ENCODE data around the gene STXBP6. TPM values are rescaled to one million over a fixed set of nuclear protein-coding genes. Genes with fewer than 3 reads are reported as not detected.

Gene STXBP6
- total RNA-seq, 1 donor from 2014 or later: 27.4 TPM

DNA sequence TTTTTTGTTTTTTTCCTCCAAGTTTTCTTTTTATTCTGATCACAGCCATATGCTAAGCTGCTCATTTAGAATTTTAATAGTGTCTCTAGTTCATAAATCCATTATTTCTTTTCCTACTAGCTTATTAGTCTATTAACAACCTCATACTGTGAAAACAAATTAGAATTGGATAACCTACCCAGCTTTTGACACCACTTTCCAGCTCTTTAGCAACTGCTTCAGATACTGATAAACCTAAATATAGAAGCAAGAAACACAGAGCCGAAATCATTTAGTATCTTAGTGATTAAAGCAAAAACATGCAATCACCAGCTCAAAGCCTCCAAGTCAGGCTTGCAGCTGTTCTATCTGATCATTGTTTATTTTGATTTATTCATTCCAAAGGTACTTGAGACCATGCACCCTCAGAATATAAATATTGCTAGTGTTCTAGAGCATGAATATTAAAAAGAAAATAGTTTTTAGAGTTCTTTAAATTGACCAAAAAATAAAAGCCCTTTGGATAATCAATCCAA, 121.5 kb downstream of the STXBP6 start:
- DNase-seq: no peak
- intact Hi-C loops (cut with DNase I): no loop called here
- no peak for ATAC-seq
- Histone ChIP-seq H3K4me3 (no peak overlapping the region), H3K27ac (no peak overlapping the region), H3K36me3 (no peaks in the 10 kb centered on the region), H3K4me1 (no peaks in the 10 kb centered on the region), H3K27me3 (no peaks in the 10 kb centered on the region), H3K9me3 (no peaks in the 10 kb centered on the region)
- TF ChIP-seq, protein P1, sequence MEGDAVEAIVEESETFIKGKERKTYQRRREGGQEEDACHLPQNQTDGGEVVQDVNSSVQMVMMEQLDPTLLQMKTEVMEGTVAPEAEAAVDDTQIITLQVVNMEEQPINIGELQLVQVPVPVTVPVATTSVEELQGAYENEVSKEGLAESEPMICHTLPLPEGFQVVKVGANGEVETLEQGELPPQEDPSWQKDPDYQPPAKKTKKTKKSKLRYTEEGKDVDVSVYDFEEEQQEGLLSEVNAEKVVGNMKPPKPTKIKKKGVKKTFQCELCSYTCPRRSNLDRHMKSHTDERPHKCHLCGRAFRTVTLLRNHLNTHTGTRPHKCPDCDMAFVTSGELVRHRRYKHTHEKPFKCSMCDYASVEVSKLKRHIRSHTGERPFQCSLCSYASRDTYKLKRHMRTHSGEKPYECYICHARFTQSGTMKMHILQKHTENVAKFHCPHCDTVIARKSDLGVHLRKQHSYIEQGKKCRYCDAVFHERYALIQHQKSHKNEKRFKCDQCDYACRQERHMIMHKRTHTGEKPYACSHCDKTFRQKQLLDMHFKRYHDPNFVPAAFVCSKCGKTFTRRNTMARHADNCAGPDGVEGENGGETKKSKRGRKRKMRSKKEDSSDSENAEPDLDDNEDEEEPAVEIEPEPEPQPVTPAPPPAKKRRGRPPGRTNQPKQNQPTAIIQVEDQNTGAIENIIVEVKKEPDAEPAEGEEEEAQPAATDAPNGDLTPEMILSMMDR (IDR thresholded peaks at IDR 0.05): no peak

DNA sequence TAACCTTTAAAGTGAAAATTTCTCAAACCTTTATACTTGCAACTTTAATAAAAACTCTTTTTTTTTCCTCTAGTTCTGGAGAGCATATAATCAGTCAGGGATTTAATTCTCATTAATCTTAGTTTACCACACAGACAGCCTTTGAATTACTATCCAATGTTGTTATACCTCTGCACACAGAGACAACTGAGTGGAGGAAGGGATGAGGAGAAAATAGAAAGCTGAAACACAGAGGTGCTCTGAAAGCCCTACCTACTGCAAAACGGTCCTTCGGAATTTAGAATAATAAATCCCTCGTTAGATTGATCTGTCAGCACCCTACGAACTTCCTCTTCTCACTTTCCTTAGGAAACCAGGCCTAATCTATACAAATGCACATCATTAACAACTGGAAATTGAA, 122.1 kb downstream of the STXBP6 start:
- no peaks in the 10 kb centered on the region for H3K4me1 ChIP-seq
- H3K36me3 ChIP-seq: no peaks in the 10 kb centered on the region
- no peaks in the 10 kb centered on the region for H3K27me3 ChIP-seq
- no peak for DNase-seq
- no peaks in the 10 kb centered on the region for H3K9me3 ChIP-seq
- intact Hi-C loops (cut with DNase I): no loop called here
- no peak overlapping the region for H3K4me3 ChIP-seq
- TF ChIP-seq, protein P1 (IDR thresholded peaks at IDR 0.05): no peak
- no peak overlapping the region for H3K27ac ChIP-seq
- no peak for ATAC-seq

DNA sequence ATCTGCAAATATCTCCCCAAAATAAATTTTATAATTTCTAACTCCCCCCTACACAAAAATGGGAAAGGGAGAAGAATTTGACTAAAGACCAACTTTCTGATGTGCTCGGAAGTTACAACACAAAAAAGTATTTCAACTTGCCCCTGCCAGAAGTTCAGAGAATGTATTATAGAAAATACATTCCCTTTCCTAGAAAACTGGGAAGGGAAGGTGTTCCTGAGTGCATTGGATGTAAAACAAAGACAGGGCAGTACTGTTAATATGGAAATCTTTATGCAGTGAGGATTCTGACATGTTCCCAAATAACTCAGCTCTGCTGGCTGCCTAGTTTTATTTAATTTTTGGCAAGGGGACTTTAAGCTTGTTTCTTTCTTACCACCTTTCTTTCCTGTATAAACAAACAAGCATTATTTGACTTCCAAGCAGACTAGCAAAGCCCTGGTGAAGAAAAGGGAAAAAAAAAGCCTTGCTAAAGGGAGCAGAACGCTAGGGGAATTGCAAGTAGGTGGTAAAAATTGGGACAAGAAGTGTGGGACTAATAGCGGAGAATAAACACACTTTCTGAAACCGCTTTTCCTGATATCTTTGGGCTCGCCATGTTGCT, 124.1 kb downstream of the STXBP6 start:
- TF ChIP-seq, protein P1 (IDR thresholded peaks at IDR 0.05): no peak
- no peaks in the 10 kb centered on the region for H3K4me1 ChIP-seq
- ATAC-seq (no peak), DNase-seq (no peak)
- H3K4me3 ChIP-seq: no peak overlapping the region
- H3K9me3 ChIP-seq: no peaks in the 10 kb centered on the region
- H3K27me3 ChIP-seq: no peaks in the 10 kb centered on the region
- intact Hi-C loops (cut with DNase I): no loop called here
- H3K36me3 ChIP-seq: no peaks in the 10 kb centered on the region
- H3K27ac ChIP-seq: no peak overlapping the region

DNA sequence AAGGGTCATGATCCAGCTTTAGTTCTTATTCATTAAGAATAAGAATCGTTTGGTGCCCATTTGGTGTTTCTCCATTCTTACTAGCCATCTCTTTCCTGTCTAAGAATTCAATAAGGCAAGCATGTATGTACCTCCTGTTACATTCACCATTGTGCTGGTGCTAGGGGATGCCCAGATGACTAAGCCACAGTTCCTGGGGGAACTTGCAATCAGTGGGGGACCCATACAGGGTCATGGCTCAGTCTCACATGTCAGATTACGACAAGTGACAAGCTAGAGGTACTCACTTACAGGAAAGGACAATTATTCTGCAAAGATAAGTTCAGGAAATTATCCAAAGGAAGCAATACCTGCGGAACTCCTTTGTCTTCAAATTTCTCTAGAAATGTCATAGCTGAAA, 125.4 kb downstream of the STXBP6 start:
- Histone ChIP-seq H3K4me3 (no peak overlapping the region), H3K27me3 (no peaks in the 10 kb centered on the region), H3K9me3 (no peaks in the 10 kb centered on the region), H3K36me3 (no peaks in the 10 kb centered on the region), H3K4me1 (no peaks in the 10 kb centered on the region), H3K27ac (no peak overlapping the region)
- intact Hi-C loops (cut with DNase I): no loop called here
- no peak for ATAC-seq
- no peak for DNase-seq
- TF ChIP-seq, protein P1 (IDR thresholded peaks at IDR 0.05): no peak

DNA sequence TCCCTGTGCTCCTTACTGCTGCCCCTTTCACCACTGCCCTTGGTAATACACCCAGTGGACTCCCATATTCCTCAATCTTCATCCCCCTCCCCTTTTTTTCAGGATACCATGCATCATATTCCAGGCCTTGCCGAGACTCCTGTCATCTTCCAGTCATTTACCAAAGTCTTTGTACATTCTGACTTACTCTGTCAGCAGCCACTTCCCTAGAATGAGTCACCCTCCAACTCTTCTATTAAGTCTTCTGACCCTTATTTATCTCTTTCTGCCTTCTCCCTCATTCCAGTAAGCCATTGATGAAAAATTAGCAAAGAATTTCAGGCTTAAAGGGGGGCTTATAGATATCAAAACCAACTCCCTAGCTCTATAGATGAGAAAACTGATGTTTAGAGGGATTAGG, 128.0 kb downstream of the STXBP6 start:
- intact Hi-C loops (cut with DNase I): no loop called here
- DNase-seq: no peak
- H3K4me1 ChIP-seq: no peaks in the 10 kb centered on the region
- TF ChIP-seq, protein P1 (IDR thresholded peaks at IDR 0.05): no peak
- H3K27ac ChIP-seq: no peak overlapping the region
- no peak for ATAC-seq
- no peaks in the 10 kb centered on the region for H3K27me3 ChIP-seq
- no peaks in the 10 kb centered on the region for H3K36me3 ChIP-seq
- no peaks in the 10 kb centered on the region for H3K9me3 ChIP-seq
- no peak overlapping the region for H3K4me3 ChIP-seq
